HS-27A (cell line): ENCODE data around the gene MYO3B.
"Not testable (repeated sequence)": the region's sequence is repeated elsewhere in the genome, so short reads cannot be mapped to it uniquely, and the experiment has no call there.

ENCODE experiments used
- DNase-seq: peaks from one replicate; pipeline ENCODE4 v3.0.0-alpha.2; 2012; ENCODE audit warnings: low read depth, missing footprints

Gene MYO3B

DNA sequence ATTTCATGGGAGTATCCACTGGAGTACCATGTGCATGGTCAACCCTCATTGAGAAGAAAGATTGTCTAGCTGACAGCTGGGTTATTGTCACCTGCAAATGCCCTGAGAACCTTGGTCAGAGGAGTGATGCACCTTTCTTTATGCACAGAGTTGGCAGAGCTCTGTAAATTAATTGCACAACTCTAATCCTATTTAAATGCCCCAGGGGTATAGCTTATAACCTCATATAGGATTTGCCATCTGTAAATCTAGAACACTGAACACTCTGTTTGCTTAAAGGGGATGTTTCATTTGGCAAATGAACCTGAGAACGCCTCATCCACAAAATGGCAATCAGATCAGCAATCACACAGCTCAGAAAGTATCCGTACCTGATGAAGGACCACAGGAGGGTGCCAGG lies 465.4 kb downstream of the MYO3B start:
- no peak for DNase-seq

DNA sequence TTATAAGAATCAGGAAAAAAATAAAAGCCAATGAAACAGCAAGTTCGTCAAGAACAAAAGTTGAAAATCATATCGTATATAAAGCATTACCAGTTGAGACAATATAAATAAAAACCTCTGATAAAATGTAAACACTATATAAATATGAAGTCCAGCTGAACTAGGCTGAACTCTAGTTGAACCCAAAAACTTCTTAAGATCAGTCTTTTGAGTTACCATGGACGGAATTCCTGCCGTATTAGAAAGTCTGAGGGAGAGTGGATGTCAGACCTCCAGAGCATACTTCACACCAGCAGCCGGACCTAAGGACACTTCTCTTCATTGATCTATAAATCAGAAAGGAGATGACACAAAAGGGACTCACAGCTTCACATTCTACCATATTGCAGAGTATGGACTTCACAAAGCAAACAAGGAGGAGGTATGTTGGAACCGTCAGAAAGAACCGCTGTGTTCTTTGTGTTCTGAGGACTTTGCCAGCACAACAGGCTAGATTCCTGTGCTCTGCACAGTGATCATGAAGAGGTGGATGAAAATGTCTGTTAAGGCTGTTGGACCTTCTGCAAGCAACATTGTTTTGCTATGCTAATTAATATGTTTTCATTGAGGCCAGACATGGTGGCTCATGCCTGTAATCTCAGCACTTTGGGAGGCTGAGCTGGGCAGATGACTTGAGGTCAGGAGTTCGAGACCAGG lies 469.9 kb downstream of the MYO3B start:
- no peak for DNase-seq

DNA sequence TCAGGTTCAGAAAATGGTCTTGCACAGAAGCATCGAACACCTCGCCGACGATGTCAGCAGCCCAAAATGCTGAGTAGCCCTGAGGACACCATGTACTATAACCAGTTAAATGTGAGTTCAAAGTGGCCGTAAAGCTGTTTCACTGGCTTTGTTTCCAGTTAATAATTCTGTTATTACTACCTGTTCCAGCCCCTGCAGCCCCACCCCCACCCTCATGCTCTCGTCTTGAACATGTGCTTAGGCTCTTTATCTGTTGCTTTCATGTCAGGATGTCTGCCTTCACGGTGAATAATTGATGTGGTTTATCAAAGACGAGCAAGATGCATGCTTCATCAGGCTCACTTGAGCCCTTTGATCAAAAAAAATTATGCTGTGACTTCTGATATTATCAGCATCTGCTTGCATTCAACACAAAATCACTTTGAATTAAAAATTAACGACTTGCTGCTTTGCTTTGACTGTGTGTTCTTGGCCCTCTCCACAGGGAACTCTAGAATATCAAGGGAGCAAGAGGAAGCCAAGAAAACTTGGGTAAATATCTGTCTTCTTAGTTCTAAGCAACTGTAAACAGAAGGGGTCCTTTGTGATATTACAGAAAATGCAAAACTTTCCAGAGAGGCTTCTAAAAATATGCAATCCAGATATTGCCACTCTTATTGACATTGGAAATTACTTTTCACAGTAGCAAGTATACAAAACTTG lies 473.8 kb downstream of the MYO3B start:
- DNase-seq = no peak

DNA sequence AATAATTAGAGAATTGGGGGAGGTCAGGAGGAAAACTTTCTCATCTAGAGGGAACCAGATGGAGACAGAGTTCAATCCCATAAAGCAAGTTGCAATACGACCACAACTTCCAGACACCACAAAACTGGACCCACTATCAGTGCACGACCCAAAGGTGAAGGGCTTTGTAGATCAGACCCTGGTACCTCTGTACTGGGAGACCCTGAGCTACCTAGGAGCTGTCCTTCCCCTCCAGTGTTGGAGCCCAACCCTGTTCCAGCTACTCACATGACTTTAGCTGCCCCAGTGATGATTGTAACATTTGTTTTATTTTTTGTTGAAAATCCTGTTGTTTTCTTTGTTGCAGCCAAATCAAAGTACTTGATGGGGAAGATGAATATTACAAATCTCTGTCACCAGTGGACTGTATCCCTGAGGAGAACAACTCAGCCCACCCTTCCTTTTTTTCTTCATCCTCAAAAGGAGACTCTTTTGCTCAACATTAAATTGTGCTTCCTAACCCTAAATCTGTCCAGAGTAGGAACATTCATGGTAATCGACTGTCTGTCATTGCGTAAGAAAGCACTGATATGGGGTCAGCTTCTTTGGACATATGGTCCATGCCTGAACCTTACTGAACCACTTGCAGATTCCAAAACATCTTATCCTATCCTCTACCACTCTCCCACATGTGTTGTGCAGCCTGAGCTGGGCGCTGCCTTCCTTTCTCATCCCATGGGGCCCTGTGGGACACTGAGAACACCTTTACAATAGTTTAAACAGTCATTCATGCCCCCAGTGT lies 474.9 kb downstream of the MYO3B start:
- DNase-seq = no peak

DNA sequence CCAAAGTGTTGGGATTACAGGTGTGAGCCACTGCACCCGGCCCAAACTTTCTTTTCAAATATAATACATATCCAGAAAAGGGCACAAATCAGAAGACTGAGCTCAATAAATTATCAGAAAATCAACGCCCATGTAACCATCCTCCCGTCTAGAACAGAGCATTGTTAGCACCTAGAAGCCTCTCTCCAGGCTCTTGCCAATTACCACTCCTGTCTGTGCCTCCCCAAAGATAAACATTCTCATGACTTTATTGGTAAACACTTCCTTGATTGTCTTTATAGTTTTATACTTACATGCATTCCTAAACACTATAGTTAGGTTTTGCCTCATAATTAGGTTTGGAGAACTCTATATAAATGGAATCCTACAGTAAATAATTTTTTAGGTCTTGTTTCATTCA lies 478.7 kb downstream of the MYO3B start:
- no peak for DNase-seq

DNA sequence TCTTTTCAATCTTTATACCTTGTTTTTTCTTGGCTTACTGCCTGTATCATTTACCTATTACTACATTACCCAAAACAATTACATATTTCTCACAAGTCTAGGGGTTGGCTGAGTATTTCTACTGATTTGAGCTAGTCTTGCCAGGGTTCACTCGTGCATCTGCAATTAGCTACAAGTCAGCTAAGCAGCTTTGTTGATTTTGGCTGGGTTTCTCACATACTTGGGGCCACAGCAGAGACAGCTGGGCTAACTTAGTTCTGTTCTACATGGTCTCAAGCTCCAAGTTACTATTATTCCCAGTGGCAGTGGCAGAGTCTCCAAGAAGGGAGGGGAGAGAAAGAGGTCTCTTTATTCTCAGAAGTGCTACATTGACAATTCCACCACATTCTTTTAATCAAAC lies 482.5 kb downstream of the MYO3B start:
- no peak for DNase-seq

DNA sequence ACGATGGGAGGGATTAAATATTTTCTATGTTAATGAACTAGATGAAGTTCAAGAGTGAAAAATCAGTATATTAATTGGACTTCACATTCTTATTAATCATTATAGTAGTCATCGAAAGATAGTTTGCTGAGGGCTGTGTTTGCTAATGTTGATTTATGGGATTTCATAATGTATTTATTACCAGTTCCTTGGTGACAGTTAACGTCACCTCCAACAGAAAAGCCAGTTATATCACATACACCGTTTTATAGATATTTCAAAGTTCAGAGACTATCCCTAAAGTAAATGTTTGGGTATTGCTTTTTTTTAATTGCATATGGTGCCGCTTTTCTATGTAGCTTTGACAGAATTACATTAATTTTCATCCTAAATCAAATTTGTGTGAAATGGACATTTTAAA lies 487.8 kb downstream of the MYO3B start:
- no peak for DNase-seq

DNA sequence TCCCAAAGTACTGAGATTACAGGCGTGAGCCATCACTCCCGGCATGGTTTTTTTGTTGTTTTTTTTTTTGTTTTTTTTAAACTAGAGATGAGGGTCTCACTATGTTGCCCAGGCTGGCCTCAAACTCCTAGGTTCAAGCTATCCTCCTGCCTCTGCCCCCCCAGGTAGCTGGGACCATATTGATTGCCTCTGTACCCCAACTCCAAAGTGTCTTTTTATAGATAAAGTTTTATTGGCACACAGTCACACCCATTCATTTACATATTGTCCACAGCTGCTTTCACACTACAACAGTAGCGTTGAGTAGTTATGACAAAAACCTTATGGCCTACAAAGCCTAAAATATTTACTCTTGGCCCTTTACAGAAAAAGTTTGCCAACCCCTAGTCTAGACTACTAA lies 492.0 kb downstream of the MYO3B start:
- no peak for DNase-seq

DNA sequence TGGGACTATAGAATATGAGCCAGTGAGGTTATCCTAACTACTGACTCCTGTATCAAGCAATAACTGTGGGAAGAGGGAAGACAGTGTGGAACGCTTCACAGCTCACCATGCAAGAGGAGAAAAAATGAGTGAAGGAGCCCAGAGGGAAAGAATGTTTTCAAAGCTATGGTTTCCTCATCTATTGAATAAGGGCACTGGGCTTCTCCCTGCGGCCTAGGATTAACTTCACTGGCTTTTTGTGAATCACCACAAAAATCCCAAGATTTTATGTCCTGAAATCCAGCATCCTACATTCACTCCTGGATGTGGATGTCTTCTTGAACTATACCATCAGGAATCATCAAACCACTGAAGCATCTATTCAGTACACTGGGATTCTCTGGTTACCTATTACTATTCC lies 492.7 kb downstream of the MYO3B start:
- DNase-seq = no peak

DNA sequence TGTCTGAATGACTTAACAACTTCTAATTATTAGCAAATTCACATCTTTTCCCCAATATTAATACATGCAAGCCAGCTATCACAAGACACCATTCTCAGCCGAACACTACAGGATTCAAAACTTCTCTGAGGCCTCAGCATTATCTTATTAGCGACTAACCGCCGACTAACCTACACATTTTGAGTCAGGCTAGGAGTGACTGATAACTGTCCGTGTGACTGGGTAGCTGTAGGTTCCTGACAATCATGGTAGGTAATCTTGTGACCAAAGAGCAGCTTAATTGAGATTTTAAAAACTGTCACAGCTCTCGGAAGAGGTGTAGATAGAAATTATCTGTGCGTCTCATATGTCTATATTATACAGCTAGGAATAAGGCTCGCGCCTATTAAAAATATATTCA lies 493.1 kb downstream of the MYO3B start:
- no peak for DNase-seq

DNA sequence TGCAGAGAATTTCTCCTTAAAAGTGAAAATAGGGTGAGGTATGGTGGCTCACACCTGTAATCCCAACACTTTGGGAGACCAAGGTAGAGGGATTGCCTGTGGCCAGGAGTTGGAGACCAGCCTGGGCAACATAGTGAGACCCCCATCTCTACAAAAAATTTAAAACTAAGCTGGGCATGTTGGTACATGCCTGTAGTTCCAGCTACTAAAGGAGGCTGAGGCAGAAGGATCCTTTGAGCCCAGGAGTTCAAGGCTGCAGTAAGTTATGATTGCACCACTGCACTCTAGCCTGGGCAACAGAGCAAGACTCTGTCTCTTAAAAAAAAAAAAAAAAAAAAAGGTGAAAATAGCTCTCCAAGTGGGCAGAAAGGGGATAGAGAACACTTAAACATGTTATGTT lies 496.3 kb downstream of the MYO3B start:
- not testable (repeated sequence) for DNase-seq

DNA sequence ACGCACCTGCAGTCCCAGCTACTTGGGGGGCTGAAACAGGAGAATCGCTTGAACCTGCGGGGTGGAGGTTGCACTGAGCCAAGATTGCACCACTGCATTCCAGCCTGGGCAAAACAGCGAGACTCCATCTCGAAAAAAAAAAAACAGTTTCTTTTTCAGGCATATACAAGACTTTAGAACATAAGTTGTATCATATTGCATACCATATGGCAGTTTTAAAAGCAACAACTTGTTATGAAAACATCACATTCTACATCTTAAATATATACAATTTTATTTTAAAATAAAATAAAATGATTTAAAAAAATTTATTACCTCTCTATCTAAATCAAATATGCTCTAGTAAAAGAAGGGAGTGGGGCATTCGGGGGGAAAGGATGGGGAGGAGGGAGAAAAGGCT lies 497.8 kb downstream of the MYO3B start:
- no peak for DNase-seq

DNA sequence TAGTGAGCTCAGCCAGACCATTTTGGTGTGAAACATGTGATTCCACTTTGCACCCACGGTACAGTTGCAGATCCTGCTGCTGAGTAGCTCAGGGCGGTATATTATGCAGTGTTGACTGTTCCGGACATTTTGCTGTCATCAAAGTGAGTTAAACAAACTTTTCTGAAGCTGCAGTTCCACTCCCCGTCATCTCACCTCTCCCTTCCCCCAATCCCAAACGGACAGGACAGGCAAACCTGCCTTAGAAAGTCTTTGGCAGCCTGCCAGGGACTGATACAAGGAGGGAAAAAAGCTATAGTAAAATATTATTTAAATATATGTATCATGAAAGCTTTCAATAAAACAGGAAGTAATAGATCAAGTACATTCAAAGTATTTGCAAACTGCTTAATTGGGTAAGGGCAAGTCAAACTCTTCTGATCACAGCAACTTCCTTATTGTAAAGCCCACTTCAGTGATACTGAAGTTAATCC lies 501.7 kb downstream of the MYO3B start:
- DNase-seq = no peak

DNA sequence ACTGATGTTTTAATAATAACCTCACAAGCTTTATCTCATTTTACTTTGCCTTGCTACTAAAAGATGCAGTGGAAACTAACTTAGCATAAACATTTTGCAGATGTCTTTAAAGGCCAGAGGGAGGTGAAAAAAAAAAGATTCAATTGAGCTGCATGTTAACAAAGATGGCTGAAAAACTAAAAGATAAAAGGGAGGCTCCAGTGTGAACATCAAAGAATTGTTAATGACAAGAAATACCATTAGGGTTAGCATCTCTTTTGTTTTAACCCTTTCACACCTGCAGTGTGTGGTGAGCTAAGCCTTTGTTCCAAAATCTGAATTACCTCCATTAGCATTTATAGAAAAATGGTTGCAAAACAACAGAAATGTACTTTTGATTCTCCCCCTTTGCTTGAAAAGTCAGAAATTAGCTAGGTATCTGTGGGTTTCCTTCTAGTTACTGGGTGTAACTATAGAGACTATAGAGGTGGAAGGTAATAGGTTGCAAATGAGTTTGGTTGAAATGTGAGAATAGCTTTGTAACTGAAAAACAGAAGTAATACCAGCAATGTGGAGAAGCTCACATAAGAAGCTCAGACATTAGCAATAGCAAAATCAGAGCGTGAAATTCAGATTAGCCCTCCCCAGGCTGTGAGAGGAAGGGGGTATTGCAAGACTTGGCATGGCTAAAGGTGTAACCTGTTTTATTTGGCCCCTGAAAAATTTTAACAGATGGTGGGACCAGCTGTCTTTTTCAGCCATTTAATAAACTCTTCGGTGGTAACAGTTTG lies 502.4 kb downstream of the MYO3B start:
- no peak for DNase-seq

DNA sequence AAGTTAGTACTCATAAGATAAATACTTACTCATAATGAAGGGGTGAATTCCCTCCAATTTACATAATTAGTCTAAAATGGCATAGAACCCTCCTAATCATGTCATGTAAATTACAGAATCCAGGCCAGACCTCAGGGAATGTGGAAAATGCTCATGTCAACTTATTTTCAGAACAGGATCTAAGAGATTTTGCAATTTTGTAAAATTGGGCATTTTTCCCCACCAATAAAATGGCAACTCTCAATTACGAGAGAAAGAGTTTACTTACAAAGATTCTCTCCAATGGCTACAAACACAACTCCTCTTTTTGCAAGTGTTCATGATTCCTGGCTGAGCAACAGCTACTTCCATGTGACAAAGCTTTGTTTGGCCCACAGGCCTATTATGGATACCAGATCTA lies 503.4 kb downstream of the MYO3B start:
- DNase-seq = no peak

DNA sequence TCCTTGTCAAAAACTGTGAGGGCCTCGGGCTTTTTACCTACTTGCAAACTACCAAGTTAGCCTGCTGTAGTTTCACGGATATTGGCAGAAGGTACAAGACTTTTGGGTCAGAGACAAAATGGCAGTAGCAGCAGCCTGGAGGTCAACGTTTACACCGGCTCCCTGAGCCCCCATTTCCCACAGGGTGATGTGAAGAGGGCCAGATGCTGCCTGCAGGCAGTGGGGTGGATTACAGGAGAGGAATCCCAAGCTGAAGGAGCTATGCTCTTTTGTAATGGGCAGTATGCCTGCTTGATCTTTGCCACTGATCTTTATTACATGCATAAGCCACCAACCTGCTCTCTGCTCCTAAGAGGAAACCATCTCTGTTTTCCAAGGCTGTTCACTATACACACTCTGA lies 507.6 kb downstream of the MYO3B start:
- DNase-seq = no peak

DNA sequence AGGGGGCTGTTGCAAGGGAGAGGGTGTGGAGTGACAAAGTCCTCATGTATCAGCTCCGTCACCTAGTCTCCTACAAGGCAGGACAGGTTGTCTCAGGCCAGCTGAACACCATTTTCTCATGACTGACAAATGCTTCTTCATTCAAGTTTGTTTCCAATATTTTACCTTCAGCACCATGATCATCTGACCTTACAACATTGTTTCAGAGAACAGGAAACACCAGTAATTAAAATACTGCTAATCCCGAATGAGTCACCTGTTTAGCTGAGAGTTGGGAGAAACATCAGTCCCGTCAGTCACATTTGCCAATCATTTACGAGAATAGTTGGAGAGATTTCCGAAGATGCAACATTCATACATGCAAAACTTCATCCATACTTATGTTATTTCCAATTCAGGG lies 511.5 kb downstream of the MYO3B start:
- no peak for DNase-seq

DNA sequence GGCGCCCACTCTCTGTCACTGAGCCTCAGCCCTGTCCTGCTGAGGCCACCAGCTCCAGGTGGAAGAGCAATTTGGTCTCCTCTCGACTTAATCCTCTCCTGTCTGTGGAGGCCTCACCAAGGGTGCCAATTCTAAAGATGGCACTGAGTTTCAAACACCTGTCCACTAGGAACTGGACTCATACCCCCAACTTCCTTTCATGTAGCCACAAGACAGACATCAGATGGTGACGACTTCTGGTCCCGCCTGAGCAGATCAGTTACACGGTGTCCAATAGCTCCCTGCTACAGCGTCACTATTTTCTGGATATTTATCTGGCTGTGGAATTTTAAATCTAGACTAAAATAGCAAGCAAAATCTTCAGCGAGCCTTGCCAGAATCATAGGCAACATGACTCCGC lies 512.7 kb downstream of the MYO3B start:
- no peak for DNase-seq

DNA sequence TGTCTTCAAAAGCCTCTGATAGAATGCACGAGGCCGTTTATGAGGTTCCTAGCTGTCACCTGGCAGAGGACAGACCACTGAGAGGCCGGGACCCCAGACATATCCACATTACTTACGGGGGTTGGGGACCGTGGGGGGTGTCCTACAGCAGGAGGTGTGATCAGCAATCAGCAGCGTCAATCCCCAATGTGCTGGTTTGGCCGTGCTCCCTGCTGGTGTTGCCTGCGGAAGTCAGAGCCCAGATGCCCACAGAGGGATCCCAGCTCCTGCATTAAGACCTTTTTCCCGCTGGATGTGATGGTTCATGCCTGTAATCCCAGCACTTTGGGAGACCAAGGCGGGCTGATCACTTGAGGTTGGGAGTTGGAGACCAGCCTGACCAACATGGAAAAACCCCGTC lies 516.4 kb downstream of the MYO3B start:
- DNase-seq = no peak

DNA sequence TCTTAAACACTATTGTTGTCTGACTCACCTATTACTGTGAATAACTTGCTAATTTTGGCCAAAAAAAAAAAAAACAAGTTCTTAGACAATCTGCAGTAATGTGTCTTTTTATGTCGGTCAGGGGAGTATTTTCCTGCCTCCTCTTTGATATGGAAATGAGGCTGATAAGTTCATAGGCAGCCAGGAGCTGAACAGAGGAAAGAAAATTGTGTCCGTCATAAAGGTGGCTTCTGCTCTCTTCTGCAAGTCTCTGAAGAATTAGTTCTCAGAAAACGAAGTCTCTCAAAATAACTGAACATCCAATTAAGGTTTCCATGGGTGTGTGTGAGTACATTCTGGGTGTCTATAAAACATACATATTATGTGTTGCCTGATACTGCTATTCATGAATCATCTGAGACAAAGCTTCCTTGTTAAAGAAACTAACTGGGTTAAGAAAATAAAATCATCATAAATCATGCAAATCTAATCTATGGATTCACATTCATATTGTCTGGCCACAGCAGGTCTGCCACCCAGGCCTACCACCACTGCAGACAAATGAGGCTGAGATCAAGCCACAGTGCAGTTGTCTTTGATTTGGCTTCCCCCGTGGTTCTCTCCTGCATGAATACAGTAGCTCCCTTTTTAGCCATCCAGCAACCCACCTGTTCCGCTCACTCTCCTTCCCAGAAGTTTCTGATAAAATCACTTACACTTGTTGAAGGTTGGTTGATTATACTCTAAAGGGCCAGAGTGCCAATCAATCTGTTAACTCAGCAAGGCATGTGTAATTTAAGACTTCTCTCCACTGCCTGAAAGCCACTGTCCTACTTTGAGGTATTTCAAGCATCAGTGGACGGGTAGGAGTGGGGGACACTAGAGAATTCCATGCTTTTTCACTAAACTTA lies 517.8 kb downstream of the MYO3B start:
- DNase-seq = no peak

DNA sequence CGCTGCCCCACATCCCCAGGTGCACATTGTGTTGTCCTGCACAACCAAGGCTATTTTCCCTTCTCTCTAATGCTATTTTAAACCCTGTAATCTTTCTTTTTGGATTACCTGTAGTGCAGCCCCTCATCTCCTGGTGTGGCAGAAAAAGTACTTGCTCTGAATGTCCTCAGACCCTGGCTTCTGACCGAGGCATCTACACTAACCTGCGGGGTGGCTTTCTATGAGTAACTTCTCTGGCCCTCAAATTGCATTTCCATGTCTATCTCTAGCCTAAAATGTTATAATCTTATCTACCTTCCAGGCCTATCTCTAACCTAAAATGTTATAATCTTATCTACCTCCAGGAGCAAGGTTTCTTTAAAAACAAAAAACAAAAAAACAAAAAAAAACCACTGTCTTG lies 519.0 kb downstream of the MYO3B start:
- DNase-seq = no peak
